ENCODE data around the gene LIN28A. TPM values are rescaled to one million over a fixed set of nuclear protein-coding genes. Genes with fewer than 3 reads are reported as not detected.

Gene LIN28A
- total RNA-seq (not detected), polyA plus RNA-seq (not detected)

DNA sequence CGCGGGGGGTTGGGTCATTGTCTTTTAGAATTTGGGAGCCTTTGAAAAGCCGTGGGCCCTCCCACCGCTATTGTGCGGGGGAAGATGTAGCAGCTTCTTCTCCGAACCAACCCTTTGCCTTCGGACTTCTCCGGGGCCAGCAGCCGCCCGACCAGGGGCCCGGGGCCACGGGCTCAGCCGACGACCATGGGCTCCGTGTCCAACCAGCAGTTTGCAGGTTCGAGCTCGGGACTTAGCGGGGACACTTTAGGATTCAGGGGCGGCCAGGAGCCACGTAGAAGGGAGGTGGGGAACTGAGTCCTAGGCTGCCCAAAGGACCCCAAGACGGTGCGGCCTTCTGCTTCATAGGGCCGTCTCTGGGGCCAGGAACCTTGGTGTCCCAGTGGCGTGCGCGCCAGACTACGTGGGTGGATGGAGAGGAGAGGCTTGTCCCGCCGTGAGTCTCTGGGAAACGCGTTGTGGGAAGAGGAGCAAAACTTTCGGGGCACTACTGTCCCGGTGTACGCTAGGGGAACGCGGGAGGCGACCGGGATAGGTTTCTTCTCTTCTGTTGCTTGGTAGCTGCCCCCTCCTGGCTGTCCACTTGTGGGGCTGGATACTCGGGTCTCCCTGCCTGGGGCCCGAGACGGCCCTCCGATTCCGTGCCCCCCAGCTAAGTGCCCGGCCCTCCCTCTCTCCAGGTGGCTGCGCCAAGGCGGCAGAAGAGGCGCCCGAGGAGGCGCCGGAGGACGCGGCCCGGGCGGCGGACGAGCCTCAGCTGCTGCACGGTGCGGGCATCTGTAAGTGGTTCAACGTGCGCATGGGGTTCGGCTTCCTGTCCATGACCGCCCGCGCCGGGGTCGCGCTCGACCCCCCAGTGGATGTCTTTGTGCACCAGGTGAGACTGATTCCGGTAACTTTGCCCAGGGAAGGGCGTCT lies at the start of gene LIN28A:
Gene LIN28A, plus strand, starts transcription at position 112 of the 918 bp plus-strand sequence. Its CDS starts 75 bp downstream, at position 187.
- Mint-ChIP-seq H3K4me3 (peak within 1 kb of the TSS in 1 of 7 donors; percentile 23), H3K27me3 (peaks cover 56 to 68% of the 10 kb centered on the region in 2 donors), H3K36me3 (no peaks in the 10 kb centered on the region), H3K27ac (no peak within 1 kb of the TSS), H3K9me3 (peaks cover 0 to 2% (median 0%) of the 10 kb centered on the region in 5 donors), H3K4me1 (peaks cover 17 to 28% (median 23%) of the 10 kb centered on the region in 3 donors)
- DNase-seq, result no peak
- ChIA-PET POLR2A (no interaction called here), CTCF (interaction anchor here (0.8 kb wide), 1 partner anchor 92 kb away, joined by 4 read pairs; no protein-coding TSS in a partner anchor)
- Histone ChIP-seq H3K4me1 (ENCODE audit: insufficient read depth, low read length) (peaks cover 20% of the 10 kb centered on the region), H3K4me3 (ENCODE audit: low read length) (no peak within 1 kb of the TSS), H3K27me3 (ENCODE audit: insufficient read depth, low read length, poor library complexity, severe bottlenecking) (peaks cover 55% of the 10 kb centered on the region), H3K27ac (ENCODE audit: low read depth, low read length) (no peak within 1 kb of the TSS), H3K36me3 (ENCODE audit: insufficient read depth, low read length) (no peaks in the 10 kb centered on the region), H3K9me3 (ENCODE audit: low read length) (no peaks in the 10 kb centered on the region)

- Histone ChIP-seq H3K4me1 (ENCODE audit: insufficient read depth, low read length) (peaks cover 43% of the 10 kb centered on the region), H3K4me3 (ENCODE audit: low read length) (no peak overlapping the region), H3K27ac (ENCODE audit: low read depth, low read length) (no peak overlapping the region), H3K9me3 (ENCODE audit: low read length) (no peaks in the 10 kb centered on the region), H3K36me3 (ENCODE audit: insufficient read depth, low read length) (no peaks in the 10 kb centered on the region), H3K27me3 (ENCODE audit: insufficient read depth, low read length, poor library complexity, severe bottlenecking) (peaks cover 14% of the 10 kb centered on the region)
- H3K9me3 Mint-ChIP-seq, result no peaks in the 10 kb centered on the region
- peak overlapping the region in 6 of 7 donors; percentile 0 to 69 (median 59) for H3K4me3 Mint-ChIP-seq
- CTCF ChIA-PET, result interaction anchor here (0.7 to 8.1 kb wide), 11 partner anchors 15 to 86 kb away, joined by 3 to 144 read pairs (median 6); partner anchors contain the start of gene SH3BGRL3
- peaks cover 57 to 76% (median 62%) of the 10 kb centered on the region in 3 donors for H3K4me1 Mint-ChIP-seq
- H3K27me3 Mint-ChIP-seq, result peaks cover 11 to 25% of the 10 kb centered on the region in 2 donors
- DNase-seq, result no peak
- POLR2A ChIA-PET, result interaction anchor here (0.6 to 2.0 kb wide), 6 partner anchors 9 to 917 kb away, joined by 3 to 6 read pairs (median 3); partner anchors contain the start of gene SH3BGRL3
- peak overlapping the region in 4 of 8 donors; percentile 24 to 76 (median 62) for H3K27ac Mint-ChIP-seq
- peaks cover 0 to 3% (median 2%) of the 10 kb centered on the region in 3 donors for H3K36me3 Mint-ChIP-seq
Observed at GRCh38 chr1:26361605-26362122, 49.0 kb upstream of the LIN28A start.

GRCh38 chr1:26362331-26362730 lies 48.3 kb upstream of the LIN28A start:
- Mint-ChIP-seq H3K9me3 (no peaks in the 10 kb centered on the region), H3K4me3 (peak overlapping the region in 3 of 7 donors; percentile 0 to 69 (median 69)), H3K36me3 (peaks cover 0 to 3% (median 2%) of the 10 kb centered on the region in 3 donors), H3K27me3 (peaks cover 11 to 25% of the 10 kb centered on the region in 2 donors), H3K27ac (peak overlapping the region in 3 of 8 donors; percentile 23 to 76 (median 48)), H3K4me1 (peaks cover 55 to 80% (median 62%) of the 10 kb centered on the region in 3 donors)
- ChIA-PET CTCF (interaction anchor here (0.7 to 8.1 kb wide), 14 partner anchors 8 to 87 kb away, joined by 3 to 144 read pairs (median 12); partner anchors contain the start of genes CRYBG2 and SH3BGRL3), POLR2A (interaction anchor here (0.8 to 1.5 kb wide), 2 partner anchors 13 to 83 kb away, joined by 3 to 4 read pairs; partner anchors contain the start of gene SH3BGRL3)
- Histone ChIP-seq H3K4me3 (ENCODE audit: low read length) (no peak overlapping the region), H3K27me3 (ENCODE audit: insufficient read depth, low read length, poor library complexity, severe bottlenecking) (peaks cover 14% of the 10 kb centered on the region), H3K27ac (ENCODE audit: low read depth, low read length) (no peak overlapping the region), H3K9me3 (ENCODE audit: low read length) (no peaks in the 10 kb centered on the region), H3K36me3 (ENCODE audit: insufficient read depth, low read length) (no peaks in the 10 kb centered on the region), H3K4me1 (ENCODE audit: insufficient read depth, low read length) (peaks cover 43% of the 10 kb centered on the region)
- no peak for DNase-seq

GRCh38 chr1:26363549-26364448 lies 46.8 kb upstream of the LIN28A start:
- Mint-ChIP-seq H3K9me3 (no peaks in the 10 kb centered on the region), H3K27ac (peak overlapping the region in 5 of 8 donors; percentile 18 to 59 (median 32)), H3K4me3 (peak overlapping the region in 5 of 7 donors; percentile 4 to 72 (median 61)), H3K36me3 (peaks cover 0 to 4% (median 2%) of the 10 kb centered on the region in 3 donors), H3K27me3 (peaks cover 11 to 25% of the 10 kb centered on the region in 2 donors), H3K4me1 (peaks cover 60 to 84% (median 66%) of the 10 kb centered on the region in 3 donors)
- CTCF ChIA-PET, result interaction anchor here (0.6 to 8.1 kb wide), 37 partner anchors 8 to 194 kb away, joined by 3 to 144 read pairs (median 4); partner anchors contain the start of genes CRYBG2, SH3BGRL3 and ZNF593
- DNase-seq, result peak; percentile 75 to 87 (median 78)
- Histone ChIP-seq H3K4me1 (ENCODE audit: insufficient read depth, low read length) (peaks cover 46% of the 10 kb centered on the region), H3K27ac (ENCODE audit: low read depth, low read length) (no peak overlapping the region), H3K36me3 (ENCODE audit: insufficient read depth, low read length) (no peaks in the 10 kb centered on the region), H3K9me3 (ENCODE audit: low read length) (no peaks in the 10 kb centered on the region), H3K27me3 (ENCODE audit: insufficient read depth, low read length, poor library complexity, severe bottlenecking) (peaks cover 14% of the 10 kb centered on the region), H3K4me3 (ENCODE audit: low read length) (no peak overlapping the region)
- POLR2A ChIA-PET, result interaction anchor here (0.6 to 1.6 kb wide), 5 partner anchors 10 to 88 kb away, joined by 3 to 6 read pairs (median 3); partner anchors contain the start of gene CD52

DNA sequence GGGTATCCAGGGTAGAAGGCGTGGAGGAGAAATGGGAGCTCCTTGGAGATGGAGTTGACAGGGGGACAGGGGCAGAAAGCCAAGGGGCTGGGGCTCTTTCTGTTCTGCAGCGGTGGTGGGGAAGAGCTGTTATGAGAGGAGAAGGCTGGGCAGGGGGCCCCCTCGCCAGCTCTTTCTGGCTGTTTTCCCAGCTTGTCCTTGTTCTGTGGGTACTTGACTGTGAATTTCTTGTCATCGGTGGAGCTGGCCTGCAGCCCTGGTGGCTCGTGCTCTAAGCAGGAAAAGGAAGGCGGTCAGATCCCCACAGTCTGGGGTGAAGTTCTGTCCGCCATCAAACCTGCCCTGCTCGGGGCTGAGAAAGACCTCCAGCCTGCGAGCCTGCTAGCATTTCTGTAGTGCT lies 45.7 kb upstream of the LIN28A start:
- Histone ChIP-seq H3K9me3 (ENCODE audit: low read length) (no peaks in the 10 kb centered on the region), H3K4me1 (ENCODE audit: insufficient read depth, low read length) (peaks cover 43% of the 10 kb centered on the region), H3K36me3 (ENCODE audit: insufficient read depth, low read length) (no peaks in the 10 kb centered on the region), H3K27me3 (ENCODE audit: insufficient read depth, low read length, poor library complexity, severe bottlenecking) (peaks cover 14% of the 10 kb centered on the region), H3K4me3 (ENCODE audit: low read length) (no peak overlapping the region), H3K27ac (ENCODE audit: low read depth, low read length) (no peak overlapping the region)
- POLR2A ChIA-PET, result interaction anchor here (0.6 to 1.6 kb wide), 2 partner anchors 47 to 278 kb away, joined by 3 to 4 read pairs; partner anchors contain the start of gene CD52
- Mint-ChIP-seq H3K4me3 (peak overlapping the region in 2 of 7 donors; percentile 39 to 72), H3K27ac (peak overlapping the region in 3 of 8 donors; percentile 15 to 67 (median 30)), H3K36me3 (peaks cover 0 to 4% (median 2%) of the 10 kb centered on the region in 3 donors), H3K4me1 (peaks cover 53 to 77% (median 59%) of the 10 kb centered on the region in 3 donors), H3K9me3 (no peaks in the 10 kb centered on the region), H3K27me3 (peaks cover 11 to 21% of the 10 kb centered on the region in 2 donors)
- DNase-seq, result no peak
- CTCF ChIA-PET, result interaction anchor here (1.1 to 8.1 kb wide), 18 partner anchors 11 to 89 kb away, joined by 3 to 144 read pairs (median 12); partner anchors contain the start of genes CRYBG2 and SH3BGRL3

- H3K4me3 Mint-ChIP-seq, result peak overlapping the region in 6 of 7 donors; percentile 23 to 82 (median 64)
- no peak for DNase-seq
- no peaks in the 10 kb centered on the region for H3K27me3 ChIP-seq (ENCODE audit: insufficient read depth, low read length, poor library complexity, severe bottlenecking)
- H3K4me1 Mint-ChIP-seq, result peaks cover 57 to 76% (median 63%) of the 10 kb centered on the region in 3 donors
- CTCF ChIA-PET, result interaction anchor here (1.8 kb wide), 1 partner anchor 24 kb away, joined by 6 read pairs; no protein-coding TSS in a partner anchor
- no peaks in the 10 kb centered on the region for H3K9me3 ChIP-seq (ENCODE audit: low read length)
- H3K36me3 Mint-ChIP-seq, result peaks cover 0 to 4% (median 4%) of the 10 kb centered on the region in 3 donors
- H3K36me3 ChIP-seq (ENCODE audit: insufficient read depth, low read length), result no peaks in the 10 kb centered on the region
- peaks cover 0 to 9% of the 10 kb centered on the region in 2 donors for H3K27me3 Mint-ChIP-seq
- peak overlapping the region in 3 of 8 donors; percentile 47 to 70 (median 60) for H3K27ac Mint-ChIP-seq
- H3K9me3 Mint-ChIP-seq, result peaks cover 0 to 5% (median 0%) of the 10 kb centered on the region in 5 donors
- no peak overlapping the region for H3K4me3 ChIP-seq (ENCODE audit: low read length)
- peaks cover 58% of the 10 kb centered on the region for H3K4me1 ChIP-seq (ENCODE audit: insufficient read depth, low read length)
- POLR2A ChIA-PET, result no interaction called here
- no peak overlapping the region for H3K27ac ChIP-seq (ENCODE audit: low read depth, low read length)
Observed at GRCh38 chr1:26367441-26367840, 43.2 kb upstream of the LIN28A start.
